LNCaP clone FGC (cell line): Measurements from ENCODE around the gene EPHB2.

ENCODE experiments used
- DNase-seq: peaks from one replicate; pipeline ENCODE4 v3.0.0-alpha.2; 2011; ENCODE audit warnings: low read depth
- H3K4me3 ChIP-seq: 2 replicates; pipeline ENCODE4 v1.5.1; 2011; ENCODE audit warnings: mild to moderate bottlenecking, low read depth, low read length, control low read depth
- TF ChIP-seq, protein P1 (sequence below): IDR thresholded peaks from 2 replicates; pipeline ENCODE4 v1.5.1; 2012; ENCODE audit warnings: mild to moderate bottlenecking; ENCODE audit not compliant: control insufficient read depth, insufficient read depth; ENCODE audit errors: extremely low read depth

Gene EPHB2

DNA sequence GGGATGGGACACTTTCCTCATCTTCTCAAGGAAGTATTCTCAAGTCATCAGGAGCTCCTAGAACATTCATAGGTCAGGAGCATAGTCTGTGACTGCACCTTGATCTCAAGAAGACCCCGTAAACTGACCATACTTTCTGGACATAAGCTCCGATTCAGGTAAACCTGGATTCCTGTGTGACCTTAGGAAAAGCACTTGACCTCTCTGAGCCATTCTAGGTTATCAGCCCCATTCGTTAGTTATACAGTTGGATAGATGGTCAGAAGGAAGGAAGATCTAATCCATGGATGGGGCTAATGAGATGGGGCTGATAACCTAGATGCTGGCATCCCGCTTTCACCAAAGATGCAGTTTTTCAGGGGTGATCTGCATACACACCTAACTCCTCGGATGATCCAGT, 114.3 kb downstream of the EPHB2 start:
- H3K4me3 ChIP-seq, result no peak overlapping the region
- TF ChIP-seq, protein P1, sequence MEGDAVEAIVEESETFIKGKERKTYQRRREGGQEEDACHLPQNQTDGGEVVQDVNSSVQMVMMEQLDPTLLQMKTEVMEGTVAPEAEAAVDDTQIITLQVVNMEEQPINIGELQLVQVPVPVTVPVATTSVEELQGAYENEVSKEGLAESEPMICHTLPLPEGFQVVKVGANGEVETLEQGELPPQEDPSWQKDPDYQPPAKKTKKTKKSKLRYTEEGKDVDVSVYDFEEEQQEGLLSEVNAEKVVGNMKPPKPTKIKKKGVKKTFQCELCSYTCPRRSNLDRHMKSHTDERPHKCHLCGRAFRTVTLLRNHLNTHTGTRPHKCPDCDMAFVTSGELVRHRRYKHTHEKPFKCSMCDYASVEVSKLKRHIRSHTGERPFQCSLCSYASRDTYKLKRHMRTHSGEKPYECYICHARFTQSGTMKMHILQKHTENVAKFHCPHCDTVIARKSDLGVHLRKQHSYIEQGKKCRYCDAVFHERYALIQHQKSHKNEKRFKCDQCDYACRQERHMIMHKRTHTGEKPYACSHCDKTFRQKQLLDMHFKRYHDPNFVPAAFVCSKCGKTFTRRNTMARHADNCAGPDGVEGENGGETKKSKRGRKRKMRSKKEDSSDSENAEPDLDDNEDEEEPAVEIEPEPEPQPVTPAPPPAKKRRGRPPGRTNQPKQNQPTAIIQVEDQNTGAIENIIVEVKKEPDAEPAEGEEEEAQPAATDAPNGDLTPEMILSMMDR, result no peak

DNA sequence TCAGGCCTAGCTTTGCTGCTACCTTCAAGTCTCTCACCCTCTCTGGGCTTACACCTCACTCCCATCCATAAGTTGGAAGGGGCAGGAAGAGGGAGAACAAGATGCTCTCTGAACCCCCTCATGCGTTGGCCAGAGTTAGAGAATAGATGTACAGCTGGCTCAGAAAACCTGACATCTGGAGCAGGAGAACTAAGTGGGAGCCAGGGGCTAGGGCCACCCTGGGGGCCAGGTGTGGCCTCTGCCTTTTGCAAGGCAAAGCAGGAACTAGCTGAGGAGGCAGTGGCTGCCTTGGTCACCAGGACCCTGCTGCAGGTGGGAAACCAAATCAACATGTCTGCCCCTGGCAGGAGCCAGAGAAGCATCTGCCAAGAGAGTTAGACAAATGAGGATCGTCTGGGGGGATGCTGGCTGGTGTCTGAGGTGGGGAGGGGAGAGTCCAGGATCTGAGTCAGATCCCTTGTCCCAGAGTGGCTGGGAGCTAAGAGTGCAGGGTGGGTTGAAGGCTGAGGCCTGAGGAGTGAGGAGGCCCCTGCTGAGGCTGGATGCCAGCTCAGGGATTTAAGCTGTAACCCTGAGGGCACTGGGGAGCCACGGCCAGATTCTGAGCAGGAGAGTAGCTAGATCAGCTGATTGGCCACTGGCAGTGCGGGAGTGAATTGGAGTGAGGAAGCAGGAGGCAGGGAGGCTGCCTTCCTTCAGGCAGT, 115.0 kb downstream of the EPHB2 start:
- H3K4me3 ChIP-seq, result no peak overlapping the region
- no peak for DNase-seq
- TF ChIP-seq, protein P1, result no peak

More for the DNA sequence above, 114.3 kb downstream of the EPHB2 start:
- DNase-seq, result no peak

DNA sequence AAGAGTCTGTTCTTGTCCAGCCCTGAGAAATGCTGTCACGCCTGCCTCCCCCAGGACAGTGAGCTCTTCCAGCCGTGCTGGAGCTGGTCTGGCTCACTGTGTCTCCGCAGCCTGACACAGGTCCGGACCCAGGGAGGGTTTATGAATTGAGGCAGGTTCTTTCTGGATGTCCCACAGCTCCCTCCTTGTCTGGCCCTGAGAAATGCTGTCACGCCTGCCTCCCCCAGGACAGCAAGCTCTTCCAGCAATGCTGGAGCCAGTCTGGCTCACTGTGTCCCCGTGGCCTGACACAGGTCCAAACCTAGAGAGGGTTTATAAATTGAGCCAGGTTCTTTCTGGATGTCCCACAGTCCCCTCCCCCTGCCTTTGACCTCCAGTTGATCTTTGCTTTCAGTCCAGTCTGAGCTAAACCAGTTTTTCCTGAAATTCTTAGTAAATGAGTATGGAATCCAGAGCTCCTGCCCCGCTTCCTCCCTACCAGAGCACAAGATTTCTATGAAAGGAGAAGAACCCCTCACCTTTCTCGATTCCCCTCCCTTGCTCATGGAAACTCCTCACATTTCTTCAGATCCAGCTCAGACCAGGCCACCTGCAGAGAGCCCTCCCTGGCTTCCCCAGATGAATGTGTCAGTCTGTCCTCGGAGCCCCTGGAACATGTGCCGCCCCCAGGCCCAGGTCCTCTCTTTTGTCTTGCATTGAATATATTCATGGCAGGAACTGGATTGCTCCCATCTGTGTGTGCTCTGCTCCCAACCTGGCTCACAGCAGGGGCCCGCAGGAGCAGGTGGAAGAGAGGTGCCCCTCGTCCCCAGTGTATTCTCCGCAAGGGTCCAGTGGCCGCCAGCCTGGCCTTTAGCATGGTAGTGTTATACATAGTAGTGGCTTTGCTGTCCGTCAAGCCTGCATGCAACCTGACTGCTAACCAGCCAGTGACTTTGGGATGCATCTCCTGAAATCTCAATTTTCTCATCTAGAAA, 116.3 kb downstream of the EPHB2 start:
- DNase-seq, result peak; percentile 86
- TF ChIP-seq, protein P1, result no peak
- H3K4me3 ChIP-seq, result peak overlapping the region; percentile 15; the same call in 1 of the 2 replicates

DNA sequence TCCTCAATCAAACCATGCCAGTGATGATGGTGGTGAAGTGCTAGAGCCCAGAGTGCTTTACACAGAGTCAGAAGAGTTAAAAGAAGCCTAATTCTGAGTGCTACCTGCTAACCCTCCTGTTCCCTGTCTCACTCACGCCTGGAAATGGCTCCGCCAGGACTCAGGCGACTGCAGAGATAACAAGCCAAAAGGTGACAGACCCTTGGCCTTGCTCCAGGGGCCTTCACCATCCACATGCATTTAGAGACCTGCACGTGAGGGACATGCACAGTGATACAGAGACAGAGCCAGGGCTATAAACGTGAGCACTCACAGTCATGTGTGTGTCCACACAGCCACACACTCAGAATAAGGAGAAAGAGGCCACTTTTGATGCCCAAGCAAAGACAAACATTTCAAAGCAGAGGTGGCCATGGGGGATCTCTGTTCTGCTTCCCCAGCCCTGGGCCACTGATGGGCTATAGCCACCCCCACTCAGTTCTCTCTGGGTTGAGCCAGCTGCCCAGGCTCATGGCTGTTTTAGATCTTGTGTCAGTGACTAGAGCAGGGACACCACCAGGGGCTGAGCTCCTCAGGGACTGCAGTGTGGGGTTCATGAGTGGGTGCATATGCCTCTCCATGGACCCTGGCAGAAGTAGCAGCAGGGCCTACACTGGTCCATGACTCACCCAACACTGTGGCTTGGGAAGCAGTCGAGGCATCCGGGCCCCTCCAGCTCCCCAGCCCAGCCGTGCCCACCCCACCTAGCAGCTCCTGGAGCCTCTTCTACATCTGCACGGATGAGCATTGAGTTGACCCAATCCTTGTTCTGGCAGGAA, 117.2 kb downstream of the EPHB2 start:
- TF ChIP-seq, protein P1, result no peak
- H3K4me3 ChIP-seq, result no peak overlapping the region
- peak; percentile 18 for DNase-seq

DNA sequence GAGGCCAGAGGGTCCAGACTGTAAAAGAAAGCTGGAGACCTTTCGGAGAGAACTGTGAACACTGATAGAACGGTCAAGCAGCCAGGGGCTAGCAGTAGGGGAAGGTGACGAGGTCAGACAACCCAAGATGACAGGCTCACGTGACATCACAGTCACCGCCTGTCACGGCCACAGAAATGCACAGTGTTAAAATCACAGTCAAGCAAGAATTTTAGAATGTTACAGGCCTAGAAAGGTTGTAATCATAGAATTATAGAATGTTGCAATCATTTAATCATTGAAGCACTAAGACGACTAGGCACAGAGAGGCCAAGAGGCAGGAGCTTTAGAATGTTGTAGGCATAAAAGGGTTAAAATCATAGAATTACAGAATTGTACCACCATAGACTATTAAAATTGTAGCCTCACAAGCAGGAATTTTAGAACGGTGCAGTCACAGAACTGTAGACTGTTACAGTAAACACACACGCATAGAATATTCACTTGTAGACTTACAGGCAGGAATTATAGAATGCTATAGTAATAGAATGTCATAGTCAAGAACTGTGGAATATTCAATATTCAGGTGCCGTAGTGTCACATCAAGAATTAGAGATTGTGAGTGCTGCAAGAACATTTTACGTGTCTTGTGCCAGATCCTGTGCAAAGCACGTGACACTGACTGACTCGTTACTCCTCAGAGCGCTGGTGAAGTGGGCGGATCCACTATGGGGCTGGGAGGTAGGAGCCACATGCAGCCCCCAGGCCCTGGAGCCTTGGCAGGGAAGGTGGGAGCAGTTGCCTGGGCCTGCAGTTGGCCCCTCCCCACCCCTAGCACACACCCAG, 118.1 kb downstream of the EPHB2 start:
- TF ChIP-seq, protein P1, result no peak
- no peak overlapping the region for H3K4me3 ChIP-seq
- no peak for DNase-seq
